HS-27A (cell line): ENCODE data around the gene OR51B4.
"Not testable (repeated sequence)": the region's sequence is repeated elsewhere in the genome, so short reads cannot be mapped to it uniquely, and the experiment has no call there.

Experiments
- DNase-seq: peaks from one replicate; pipeline ENCODE4 v3.0.0-alpha.2; 2012; ENCODE audit warnings: low read depth, missing footprints

The OR51B4 gene

DNA sequence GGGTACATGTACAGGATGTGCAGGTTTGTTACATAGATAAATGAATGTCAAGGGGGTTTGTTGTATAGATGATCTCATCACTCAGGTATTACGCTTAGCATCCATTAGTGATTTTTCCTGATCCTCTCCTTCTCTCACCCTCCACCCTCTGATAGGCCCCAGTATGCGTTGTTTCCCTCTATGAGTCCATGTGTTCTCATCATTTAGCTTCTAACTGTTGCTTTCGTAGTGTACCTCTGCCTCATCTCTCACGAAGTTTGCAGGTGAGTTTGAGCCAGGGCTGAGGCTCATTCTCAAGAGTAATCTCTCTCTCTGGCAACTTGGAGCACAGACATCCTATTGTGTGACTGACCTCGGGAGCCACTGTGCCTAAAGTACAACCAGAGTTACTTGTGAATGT, 27.4 kb downstream of the OR51B4 start:
- DNase-seq, result no peak

DNA sequence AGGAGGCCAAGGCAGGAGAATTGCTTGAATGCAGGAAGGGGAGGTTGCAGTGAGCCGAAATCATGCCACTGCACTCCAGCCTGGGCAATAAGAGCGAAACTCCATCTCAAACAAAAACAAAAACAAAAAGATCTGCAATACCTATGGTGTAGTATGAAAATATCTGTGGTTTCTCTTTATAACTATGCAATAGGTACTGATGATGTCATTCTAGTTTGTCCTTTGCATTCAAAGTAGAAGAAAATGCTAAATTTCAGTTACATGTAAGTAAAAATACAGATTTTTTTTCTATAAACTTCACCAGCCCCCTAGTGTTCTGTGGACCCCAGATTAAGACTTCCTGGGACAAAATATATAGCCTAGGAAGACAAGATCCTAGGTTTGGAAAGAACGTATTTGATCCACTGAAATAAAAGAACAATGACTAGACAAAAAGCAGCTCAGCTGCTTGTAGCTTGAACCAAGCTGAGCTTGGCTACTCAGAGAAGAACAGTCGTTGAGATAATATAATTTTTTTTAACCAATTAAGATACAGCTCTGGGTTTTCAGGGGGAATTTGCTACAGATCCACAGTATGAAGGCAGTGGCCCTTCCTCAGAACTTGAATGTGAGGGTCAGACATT, 29.2 kb downstream of the OR51B4 start:
- no peak for DNase-seq

- DNase-seq, result no peak
Observed at GRCh38 chr11:5269715-5270147, 32.0 kb downstream of the OR51B4 start, which contains the start of gene HBE1. Gene HBE1 (minus strand): TSS chr11:5269945. CDS start chr11:5269890, 55 bp downstream.

GRCh38 chr11:5267033-5267563, 34.6 kb downstream of the OR51B4 start:
- no peak for DNase-seq

DNA sequence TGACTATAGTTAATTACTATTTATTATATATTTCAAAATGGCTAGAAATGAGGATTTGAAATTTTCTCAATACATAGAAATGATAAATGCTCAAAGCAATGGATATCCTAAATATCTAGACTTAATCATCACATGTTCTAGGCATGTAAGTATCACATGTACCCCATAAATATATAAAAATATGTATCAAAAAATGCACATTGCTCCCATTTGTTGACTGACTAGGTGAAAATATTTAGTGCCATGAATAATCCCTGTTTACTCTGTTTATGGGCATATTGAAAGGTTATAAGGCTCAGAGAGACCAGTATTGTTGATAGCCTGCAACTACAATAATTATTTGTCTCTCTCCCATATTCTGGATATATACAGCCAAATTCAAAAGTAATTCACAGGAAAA, 35.1 kb downstream of the OR51B4 start:
- DNase-seq, result no peak

DNA sequence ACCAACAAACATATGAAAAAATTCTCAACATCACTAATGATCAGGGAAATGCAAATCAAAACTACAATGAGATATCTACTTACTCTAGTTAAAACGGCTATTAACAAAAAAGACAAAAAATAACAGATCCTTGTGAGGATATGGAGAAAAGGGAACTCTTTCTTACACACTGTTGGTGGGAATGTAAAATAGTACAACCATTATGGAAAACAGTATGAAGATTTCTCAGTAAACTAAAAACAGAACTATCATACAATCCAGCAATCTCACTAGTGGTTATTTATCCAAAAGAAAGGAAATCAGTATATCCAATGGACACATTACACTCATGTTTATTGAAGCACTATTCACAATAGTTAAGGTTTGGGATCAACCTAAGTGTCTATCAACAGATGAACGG, 35.9 kb downstream of the OR51B4 start:
- DNase-seq, result no peak

- no peak for DNase-seq
Observed at GRCh38 chr11:5258543-5259262, 43.0 kb downstream of the OR51B4 start.

DNA sequence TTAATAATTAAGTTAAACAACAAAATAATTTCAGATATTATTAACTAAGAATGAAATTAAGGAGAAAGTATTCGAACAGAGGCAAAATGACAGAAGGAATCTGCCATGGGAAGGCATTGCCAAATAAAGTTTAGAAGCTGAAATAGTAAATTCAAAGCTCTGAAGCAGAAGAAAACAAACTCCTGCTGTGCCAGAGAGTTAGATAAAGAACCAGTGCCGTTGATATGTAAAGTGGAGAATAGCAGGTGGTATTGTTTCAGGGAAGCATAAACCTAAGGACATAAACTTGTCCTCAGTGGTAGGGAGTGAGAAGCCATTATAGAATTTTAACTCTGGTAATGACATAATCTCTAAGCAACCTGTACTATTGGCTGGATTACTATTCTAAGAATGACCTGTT, 44.5 kb downstream of the OR51B4 start:
- no peak for DNase-seq

DNA sequence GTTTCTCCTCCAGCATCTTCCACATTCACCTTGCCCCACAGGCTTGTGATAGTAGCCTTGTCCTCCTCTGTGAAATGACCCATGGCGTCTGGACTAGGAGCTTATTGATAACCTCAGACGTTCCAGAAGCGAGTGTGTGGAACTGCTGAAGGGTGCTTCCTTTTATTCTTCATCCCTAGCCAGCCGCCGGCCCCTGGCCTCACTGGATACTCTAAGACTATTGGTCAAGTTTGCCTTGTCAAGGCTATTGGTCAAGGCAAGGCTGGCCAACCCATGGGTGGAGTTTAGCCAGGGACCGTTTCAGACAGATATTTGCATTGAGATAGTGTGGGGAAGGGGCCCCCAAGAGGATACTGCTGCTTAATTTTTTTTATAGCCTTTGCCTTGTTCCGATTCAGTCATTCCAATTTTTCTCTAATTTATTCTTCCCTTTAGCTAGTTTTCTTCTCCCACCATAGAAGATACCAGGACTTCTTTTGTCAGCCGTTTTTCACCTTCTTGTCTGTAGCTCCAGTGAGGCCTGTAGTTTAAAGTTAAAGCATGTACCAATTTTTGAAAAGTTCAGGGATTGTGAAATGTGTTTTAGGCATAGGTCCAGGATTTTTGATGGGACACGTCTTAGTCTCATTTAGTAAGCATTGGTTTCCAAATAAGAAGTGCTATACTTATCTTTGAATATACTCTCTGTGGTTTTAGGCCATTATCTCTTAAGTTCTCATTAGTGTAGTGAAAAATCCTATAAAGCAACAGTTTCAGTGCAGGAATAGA, 46.9 kb downstream of the OR51B4 start, which contains the start of gene HBG2:
HBG2 (minus strand) TSS at position 136 of the 768 bp plus-strand sequence; CDS start at position 83, 53 bp downstream.
- not testable (repeated sequence) for DNase-seq

GRCh38 chr11:5254023-5254422, 47.7 kb downstream of the OR51B4 start:
- not testable (repeated sequence) for DNase-seq

- not testable (repeated sequence) for DNase-seq
Observed at GRCh38 chr11:5253440-5253839, 48.3 kb downstream of the OR51B4 start.

- DNase-seq, result no peak
Observed at GRCh38 chr11:5252919-5253265, 48.9 kb downstream of the OR51B4 start.

DNA sequence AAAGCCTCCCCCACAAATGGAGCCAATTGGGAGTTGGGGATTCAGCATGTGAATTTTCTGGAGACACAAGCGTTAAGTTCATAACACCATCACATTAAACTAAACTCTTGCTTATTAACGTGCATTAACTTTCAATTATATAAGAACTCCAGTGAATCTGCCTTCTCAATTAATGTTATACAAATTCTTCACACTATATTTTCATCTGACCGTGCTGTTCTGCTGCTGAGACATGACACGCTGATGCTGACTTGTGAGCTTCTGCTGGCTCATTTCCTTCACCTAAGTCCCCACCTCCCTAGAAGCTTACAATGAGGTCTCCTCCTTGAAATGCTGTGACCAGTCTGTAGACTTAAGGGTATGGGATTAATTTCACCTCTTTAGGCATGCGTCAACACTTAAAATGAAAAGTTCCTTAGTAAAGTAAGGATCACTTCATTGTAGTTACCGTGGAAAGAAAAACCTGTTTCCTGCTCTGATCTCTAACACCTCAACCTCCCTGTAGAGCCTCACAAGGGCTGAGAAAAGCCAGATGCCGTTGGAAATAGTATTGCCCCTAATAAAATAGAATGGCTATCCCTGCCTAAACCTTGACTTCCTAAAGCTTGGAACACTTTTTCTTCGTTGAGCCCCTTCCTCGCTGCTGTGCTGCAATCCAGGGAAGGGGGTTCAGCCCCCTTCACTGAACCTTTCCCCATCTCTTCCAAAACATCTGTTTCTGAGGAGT, 49.4 kb downstream of the OR51B4 start:
- no peak for DNase-seq

- no peak for DNase-seq
Observed at GRCh38 chr11:5251746-5252145, 50.0 kb downstream of the OR51B4 start.
